GM19452 (cell line): ENCODE measurements around the gene ACOX1.

Source experiments
- ATAC-seq: cut with Tn5 transposase; IDR thresholded peaks from one replicate; pipeline ENCODE4 v1.9.1; 2021; ENCODE audit not compliant: unreplicated experiment

Gene ACOX1

GRCh38 chr17:75940727-75941441 is 38.1 kb downstream of the ACOX1 start, which contains the start of gene FBF1:
Gene FBF1 (minus strand): TSS chr17:75941042. CDS start chr17:75938149, 2,893 bp downstream.
- peak; percentile 98 for ATAC-seq

GRCh38 chr17:75937652-75938051 is 41.3 kb downstream of the ACOX1 start:
- no peak for ATAC-seq

- no peak for ATAC-seq
These were observed 45.2 kb downstream of the ACOX1 start for GRCh38 chr17:75933808-75934207.

- no peak for ATAC-seq
These were observed 46.1 kb downstream of the ACOX1 start for GRCh38 chr17:75932852-75933251.

GRCh38 chr17:75931062-75931461 is 47.9 kb downstream of the ACOX1 start:
- no peak for ATAC-seq

- ATAC-seq, result no peak
These were observed 51.6 kb downstream of the ACOX1 start for GRCh38 chr17:75927286-75927922.

GRCh38 chr17:75926456-75926855 is 52.5 kb downstream of the ACOX1 start:
- ATAC-seq, result no peak

- ATAC-seq, result no peak
These were observed 53.1 kb downstream of the ACOX1 start for GRCh38 chr17:75925912-75926311.

GRCh38 chr17:75925103-75925502 is 53.9 kb downstream of the ACOX1 start:
- no peak for ATAC-seq

- no peak for ATAC-seq
These were observed 55.7 kb downstream of the ACOX1 start for GRCh38 chr17:75922963-75923874.

- no peak for ATAC-seq
These were observed 56.6 kb downstream of the ACOX1 start for GRCh38 chr17:75922173-75922961.

- no peak for ATAC-seq
These were observed 57.4 kb downstream of the ACOX1 start for GRCh38 chr17:75921596-75921995.

- ATAC-seq, result no peak
These were observed 58.9 kb downstream of the ACOX1 start for GRCh38 chr17:75920045-75920560.

GRCh38 chr17:75919611-75920010 is 59.4 kb downstream of the ACOX1 start:
- no peak for ATAC-seq

GRCh38 chr17:75917917-75918445 is 61.0 kb downstream of the ACOX1 start:
- no peak for ATAC-seq

GRCh38 chr17:75917141-75917916 is 61.6 kb downstream of the ACOX1 start:
- no peak for ATAC-seq

- ATAC-seq, result no peak
These were observed 63.7 kb downstream of the ACOX1 start for GRCh38 chr17:75915268-75915667.

- ATAC-seq, result no peak
These were observed 64.2 kb downstream of the ACOX1 start for GRCh38 chr17:75914643-75915267.
